AG10803 (cell line): ENCODE data around the gene ARL6IP4.
A peak's percentile ranks its signal among the peaks of the same experiment; 100 is the strongest.

Source experiments
- DNase-seq: peaks from one replicate; pipeline ENCODE4 v3.0.0; 2010; ENCODE audit warnings: low read depth
- H3K4me3 ChIP-seq: 2 replicates; pipeline ENCODE4 v1.5.1; 2011; ENCODE audit warnings: mild to moderate bottlenecking, low read length, control low read depth
- TF ChIP-seq, protein P1 (sequence below): conservative IDR thresholded peaks from 2 replicates; pipeline ENCODE4 v1.5.1; 2011; ENCODE audit warnings: mild to moderate bottlenecking, low read length, control low read depth, inconsistent platforms

The ARL6IP4 gene

DNA sequence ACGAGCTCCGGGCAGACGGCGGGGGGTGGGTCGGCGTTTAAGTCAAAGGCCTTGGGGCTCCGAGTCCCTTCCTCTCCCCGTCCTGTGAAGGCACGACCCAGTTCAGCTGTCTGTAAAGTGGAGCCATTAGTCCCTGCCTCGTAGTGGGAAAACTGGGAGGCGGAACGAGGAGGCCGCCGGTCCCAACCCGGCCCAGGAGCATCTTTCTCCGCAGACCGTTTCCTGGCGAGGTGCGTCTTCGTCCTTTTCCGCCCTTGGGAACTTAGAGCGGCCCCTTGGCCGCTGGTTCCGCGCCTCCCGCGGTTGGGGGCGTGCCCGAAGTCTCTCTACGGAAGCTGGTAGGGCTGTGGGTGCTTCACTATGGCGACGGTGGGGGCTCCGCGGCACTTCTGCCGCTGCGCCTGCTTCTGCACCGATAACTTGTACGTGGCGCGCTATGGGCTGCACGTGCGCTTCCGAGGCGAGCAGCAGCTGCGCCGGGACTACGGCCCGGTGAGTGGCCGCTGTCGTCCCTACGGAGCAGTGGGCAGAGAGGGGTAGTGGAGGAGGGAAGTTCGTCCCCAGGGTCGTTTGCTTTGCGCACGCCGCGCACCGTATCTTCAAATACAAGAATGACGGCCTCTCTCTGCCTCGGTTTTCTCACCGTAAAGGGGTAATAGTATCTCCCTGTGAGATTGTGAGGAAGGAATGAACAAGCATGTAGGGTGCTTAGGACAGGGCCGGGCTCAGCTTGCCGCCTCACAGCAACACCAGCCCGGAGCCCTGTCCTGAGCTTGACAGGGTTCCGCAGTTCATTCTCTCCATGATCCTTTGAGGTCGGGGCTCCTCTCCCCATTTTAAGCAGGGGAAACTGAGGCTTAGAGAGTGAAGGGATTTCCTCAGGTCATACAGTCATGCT lies 5.3 kb upstream of the ARL6IP4 start, which contains the start of gene OGFOD2:
TSS of gene OGFOD2 (plus strand) at position 353 of the 898 bp plus-strand sequence. CDS start at position 361, 8 bp downstream.
- TF ChIP-seq, protein P1, sequence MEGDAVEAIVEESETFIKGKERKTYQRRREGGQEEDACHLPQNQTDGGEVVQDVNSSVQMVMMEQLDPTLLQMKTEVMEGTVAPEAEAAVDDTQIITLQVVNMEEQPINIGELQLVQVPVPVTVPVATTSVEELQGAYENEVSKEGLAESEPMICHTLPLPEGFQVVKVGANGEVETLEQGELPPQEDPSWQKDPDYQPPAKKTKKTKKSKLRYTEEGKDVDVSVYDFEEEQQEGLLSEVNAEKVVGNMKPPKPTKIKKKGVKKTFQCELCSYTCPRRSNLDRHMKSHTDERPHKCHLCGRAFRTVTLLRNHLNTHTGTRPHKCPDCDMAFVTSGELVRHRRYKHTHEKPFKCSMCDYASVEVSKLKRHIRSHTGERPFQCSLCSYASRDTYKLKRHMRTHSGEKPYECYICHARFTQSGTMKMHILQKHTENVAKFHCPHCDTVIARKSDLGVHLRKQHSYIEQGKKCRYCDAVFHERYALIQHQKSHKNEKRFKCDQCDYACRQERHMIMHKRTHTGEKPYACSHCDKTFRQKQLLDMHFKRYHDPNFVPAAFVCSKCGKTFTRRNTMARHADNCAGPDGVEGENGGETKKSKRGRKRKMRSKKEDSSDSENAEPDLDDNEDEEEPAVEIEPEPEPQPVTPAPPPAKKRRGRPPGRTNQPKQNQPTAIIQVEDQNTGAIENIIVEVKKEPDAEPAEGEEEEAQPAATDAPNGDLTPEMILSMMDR, result no peak
- H3K4me3 ChIP-seq, result peak within 1 kb of the TSS; percentile 99
- DNase-seq, result peak; percentile 89

DNA sequence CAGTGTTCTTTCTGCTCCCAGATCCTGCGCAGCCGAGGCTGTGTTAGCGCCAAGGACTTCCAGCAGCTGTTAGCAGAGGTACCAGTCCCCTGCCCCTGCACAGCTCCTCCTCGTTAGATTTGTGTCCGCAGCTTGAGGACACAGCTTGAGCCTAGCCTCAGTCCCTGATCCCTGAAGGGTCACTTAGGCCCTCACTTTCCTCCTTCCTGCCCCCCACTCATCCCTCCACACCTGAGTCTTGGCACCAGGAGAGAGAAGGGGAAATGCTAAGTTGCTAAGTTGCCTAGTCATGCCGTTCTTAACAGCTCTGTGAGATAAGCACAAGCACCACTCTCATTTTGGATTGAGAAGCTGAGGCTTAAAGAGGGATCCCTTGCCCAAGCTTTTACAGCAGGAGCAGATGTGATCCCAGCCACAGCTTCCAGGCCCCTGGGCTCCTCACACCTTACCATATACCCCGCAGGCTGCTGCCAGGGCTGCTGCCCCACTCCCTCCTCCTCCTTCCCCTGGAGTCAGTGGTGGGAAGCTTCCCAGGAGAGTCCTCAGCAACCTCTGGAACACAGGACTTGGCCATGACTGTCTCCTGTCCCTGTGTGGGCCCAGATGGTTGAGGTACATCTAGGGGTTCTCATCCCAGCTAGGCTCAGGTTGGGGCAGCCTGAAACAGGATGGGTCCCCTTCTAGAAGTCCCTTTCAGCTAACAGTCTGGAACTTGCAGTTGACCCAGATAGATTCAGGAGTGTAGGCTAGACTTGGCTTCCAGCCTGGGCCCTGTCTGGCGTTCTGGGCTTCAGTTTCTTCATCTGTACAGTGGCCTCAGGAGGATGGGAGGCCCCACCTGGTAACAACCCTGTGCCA lies 4.5 kb upstream of the ARL6IP4 start:
- peak overlapping the region; percentile 99 for H3K4me3 ChIP-seq
- DNase-seq, result no peak
- TF ChIP-seq, protein P1, result no peak

DNA sequence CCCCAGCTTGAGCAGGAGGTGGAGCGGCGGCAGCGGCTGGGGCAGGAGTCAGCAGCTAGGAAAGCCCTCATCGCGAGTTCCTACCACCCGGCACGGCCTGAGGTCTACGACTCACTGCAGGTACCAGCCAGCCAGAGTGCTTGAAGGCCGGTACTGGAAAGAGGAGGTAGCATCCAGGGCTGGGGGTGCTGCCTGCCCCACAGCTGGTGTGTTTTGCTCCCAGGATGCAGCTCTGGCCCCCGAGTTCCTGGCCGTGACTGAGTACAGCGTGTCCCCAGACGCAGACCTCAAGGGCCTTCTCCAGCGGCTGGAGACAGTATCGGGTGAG lies 3.9 kb upstream of the ARL6IP4 start:
- no peak for DNase-seq
- peak overlapping the region; percentile 99; the same call in 1 of the 2 replicates for H3K4me3 ChIP-seq
- TF ChIP-seq, protein P1, result no peak

DNA sequence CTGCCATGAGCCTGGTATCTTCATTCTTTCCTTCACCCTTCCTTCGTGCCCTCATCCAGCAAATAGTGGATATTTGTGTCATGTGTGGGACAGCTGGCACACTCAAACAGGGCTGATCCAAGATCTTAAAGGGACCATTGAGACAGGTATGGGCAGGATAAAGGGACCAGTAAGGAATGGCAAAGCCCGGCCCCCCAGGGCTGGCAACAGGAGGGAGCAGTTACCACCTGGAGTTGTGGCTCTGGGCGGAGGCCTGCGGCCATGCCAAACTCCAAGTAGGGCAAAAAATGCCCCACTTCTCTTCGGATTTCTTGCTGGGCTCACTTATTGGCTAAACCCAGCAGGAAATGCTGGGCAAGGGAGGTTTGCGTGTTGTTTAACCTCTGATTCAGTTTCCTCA lies 3.3 kb upstream of the ARL6IP4 start:
- DNase-seq, result no peak
- TF ChIP-seq, protein P1, result no peak

DNA sequence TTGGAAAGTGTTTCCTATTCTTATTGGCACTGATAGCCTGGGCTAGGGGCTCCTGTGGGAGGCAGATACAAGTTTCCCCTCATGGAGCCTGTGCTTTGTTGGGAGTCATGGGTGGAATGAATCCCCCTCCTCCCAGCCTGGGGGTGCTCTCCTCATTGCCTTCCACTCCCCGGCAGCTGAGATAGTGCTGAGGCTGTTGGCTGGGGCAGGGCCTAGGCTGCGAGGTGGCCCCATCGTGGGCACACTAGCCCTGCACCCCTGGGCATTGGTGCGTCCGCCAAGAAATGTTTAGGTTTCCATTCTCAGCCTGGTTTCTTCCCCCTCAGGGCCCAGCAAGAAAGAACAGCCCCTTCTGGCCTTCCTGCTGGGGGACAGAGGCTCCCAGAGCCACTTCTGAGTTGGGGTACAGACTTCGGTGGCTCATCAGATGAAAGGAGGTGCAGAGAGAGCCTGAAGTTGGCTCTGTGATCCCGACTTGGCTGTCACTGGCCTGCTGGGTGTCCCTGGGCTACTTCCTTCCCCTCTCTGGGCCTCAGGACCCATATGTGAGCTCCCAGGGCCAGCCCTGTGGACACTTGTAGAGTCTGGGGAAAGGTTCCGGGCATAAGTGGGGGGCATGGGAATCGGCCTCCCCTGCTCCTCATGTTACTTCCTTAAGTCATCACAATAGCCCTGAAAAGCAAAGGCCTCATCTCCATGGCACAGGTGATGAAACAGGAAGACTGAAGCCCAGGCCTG lies 2.7 kb upstream of the ARL6IP4 start:
- H3K4me3 ChIP-seq, result no peak overlapping the region
- no peak for DNase-seq
- TF ChIP-seq, protein P1, result no peak

More for the DNA sequence above, 3.3 kb upstream of the ARL6IP4 start:
- peak overlapping the region; percentile 3; the same call in 1 of the 2 replicates for H3K4me3 ChIP-seq

DNA sequence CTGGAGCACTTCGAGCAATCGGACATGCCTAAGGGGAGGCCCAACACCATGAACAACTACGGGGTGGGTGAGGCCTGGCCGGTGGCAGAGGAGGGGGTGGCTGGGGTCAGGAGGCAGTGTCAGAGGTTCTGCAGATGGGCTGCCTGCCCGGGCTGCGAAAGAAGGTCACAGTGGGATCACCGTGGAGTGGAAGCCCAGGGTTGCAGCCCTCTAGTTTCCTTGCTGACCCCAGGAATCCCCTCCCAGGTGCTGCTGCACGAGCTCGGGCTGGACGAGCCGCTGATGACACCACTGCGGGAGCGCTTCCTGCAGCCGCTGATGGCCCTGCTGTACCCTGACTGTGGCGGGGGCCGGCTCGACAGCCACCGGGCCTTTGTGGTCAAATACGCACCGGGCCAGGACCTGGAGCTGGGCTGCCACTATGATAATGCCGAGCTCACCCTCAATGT lies 1.9 kb upstream of the ARL6IP4 start:
- TF ChIP-seq, protein P1, result no peak
- no peak overlapping the region for H3K4me3 ChIP-seq
- no peak for DNase-seq
